HG02970 (cell line): ENCODE measurements around the gene NFATC3.

Experiments
- ATAC-seq: cut with Tn5 transposase; IDR thresholded peaks from one replicate; pipeline ENCODE4 v1.9.1; 2021; ENCODE audit warnings: mild to moderate bottlenecking, moderate library complexity, moderate number of reproducible peaks; ENCODE audit not compliant: unreplicated experiment, low FRiP score

NFATC3 gene

GRCh38 chr16:68179196-68179795 lies 94.1 kb downstream of the NFATC3 start:
- no peak for ATAC-seq

DNA sequence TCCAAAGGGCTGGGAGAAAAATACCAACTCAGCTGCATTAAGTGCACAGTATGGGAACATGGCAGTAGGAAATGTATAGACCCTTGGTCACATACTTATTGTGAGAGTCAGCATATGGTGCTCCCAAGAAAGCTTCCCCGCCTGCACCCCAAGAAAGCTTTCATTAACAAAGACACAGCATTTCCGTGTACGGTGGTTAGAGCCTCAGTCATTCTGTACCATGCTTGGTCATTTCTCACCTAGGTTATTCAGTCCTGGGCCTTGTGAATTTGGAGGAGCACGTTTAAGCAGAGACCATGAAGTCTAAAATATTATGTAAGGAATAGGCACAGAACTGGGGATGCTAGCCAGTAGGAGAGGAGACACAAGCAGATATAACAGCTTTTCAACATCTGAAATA lies 94.7 kb downstream of the NFATC3 start:
- ATAC-seq = no peak

GRCh38 chr16:68183046-68183445 lies 97.9 kb downstream of the NFATC3 start:
- no peak for ATAC-seq

DNA sequence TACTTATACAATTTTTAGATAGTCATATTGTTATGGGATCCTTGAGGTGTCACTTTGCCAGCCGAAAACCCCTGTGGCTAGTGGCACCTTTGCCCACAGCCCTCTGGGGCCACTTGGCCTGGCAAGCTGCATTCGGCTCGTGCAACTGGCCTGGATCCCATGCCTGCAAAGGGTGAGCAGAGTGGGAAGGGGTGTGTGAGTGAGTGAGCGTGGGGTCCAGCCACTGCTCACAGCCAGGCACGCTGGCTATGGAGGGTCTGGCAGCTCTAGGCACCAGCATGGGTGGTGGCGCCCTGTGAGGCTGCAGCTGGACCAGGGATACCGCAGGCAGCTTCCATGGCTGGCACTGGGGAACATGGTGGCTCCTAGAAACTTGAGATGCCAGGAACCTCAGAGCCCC lies 101.7 kb downstream of the NFATC3 start:
- ATAC-seq = no peak

DNA sequence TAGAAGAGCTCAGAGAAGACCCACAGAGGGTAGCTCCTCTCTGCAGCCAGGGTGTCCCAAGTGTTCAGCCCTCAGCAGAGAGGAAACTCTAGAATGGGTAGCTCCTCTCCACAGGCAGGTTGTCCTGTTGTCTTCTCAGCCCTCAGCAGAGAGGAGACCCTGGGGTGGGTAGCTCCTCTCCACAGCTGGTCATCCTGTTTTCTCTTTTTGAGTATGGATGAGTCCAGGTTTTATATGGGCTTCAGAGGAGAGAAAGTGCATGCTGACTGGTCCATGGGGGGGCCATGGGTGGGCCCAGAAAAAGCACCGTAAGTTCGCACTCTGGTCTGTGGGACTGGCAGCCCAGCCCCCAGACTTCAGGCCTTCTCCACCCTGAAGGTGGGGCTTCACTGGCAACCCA lies 102.3 kb downstream of the NFATC3 start:
- ATAC-seq = no peak

- ATAC-seq = no peak
Observed at GRCh38 chr16:68188170-68188569, 103.0 kb downstream of the NFATC3 start.

DNA sequence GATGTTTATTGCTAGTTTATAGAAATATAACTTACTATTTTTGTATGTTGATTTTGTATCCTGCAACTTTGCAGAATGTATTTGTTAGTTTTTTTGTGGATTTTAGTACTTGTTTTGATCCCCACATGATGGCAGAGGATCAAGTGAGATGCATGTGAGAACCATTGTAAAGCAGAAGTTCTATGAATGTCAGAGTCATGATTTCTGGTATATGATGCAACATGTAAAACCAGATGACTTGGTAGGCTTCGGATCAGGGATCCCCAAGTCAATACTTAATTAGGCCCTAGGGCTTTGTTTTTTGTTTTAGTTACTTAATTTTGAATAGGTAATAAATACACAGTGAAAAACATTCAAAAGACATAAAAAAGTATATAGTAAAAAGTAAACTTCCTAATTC lies 104.9 kb downstream of the NFATC3 start:
- ATAC-seq = no peak

DNA sequence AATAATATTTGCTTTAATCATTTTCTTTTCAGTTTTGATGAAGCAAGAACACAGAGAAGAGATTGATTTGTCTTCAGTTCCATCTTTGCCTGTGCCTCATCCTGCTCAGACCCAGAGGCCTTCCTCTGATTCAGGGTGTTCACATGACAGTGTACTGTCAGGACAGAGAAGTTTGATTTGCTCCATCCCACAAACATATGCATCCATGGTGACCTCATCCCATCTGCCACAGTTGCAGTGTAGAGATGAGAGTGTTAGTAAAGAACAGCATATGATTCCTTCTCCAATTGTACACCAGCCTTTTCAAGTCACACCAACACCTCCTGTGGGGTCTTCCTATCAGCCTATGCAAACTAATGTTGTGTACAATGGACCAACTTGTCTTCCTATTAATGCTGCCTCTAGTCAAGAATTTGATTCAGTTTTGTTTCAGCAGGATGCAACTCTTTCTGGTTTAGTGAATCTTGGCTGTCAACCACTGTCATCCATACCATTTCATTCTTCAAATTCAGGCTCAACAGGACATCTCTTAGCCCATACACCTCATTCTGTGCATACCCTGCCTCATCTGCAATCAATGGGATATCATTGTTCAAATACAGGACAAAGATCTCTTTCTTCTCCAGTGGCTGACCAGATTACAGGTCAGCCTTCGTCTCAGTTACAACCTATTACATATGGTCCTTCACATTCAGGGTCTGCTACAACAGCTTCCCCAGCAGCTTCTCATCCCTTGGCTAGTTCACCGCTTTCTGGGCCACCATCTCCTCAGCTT lies 105.8 kb downstream of the NFATC3 start:
- no peak for ATAC-seq

DNA sequence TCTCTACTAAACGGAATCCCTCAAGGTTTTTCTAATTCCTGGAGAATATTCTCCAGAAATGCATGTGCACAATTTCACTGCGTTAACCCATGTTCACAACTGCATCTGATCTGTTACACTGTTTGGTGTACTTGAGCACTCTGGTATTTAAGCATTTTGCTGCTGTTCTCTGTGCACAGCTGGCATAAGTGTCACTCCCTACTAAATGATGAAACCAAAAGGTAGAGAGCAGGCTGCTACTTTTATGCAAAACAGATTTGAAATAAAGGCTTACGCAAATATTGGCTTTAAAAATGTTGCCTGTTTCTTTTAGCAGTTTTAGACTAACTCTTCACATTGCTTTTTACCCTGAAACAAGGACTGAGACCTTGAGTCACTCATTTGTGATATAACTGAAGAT lies 109.1 kb downstream of the NFATC3 start:
- no peak for ATAC-seq

DNA sequence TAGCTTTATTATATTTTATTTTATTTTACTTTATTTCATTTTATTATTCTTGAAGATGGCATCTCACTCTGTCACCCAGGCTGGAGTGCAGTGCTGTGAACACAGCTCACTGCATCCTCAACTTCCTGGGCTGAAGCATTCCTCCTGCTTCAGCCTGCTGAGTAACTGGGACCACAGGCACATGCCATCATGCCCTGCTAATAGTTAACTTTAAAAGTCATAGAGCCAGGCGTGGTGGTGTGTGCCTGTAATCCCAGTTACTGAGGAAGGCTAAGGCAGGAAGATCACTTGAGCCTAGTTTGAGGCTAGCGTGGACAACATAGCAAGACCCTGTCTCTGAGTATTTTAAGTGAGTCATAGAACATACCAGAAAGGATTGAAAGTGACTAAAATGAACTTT lies 112.1 kb downstream of the NFATC3 start:
- ATAC-seq = no peak

GRCh38 chr16:68200088-68200783 lies 115.1 kb downstream of the NFATC3 start:
- ATAC-seq = no peak

GRCh38 chr16:68202091-68202519 lies 116.9 kb downstream of the NFATC3 start:
- no peak for ATAC-seq

DNA sequence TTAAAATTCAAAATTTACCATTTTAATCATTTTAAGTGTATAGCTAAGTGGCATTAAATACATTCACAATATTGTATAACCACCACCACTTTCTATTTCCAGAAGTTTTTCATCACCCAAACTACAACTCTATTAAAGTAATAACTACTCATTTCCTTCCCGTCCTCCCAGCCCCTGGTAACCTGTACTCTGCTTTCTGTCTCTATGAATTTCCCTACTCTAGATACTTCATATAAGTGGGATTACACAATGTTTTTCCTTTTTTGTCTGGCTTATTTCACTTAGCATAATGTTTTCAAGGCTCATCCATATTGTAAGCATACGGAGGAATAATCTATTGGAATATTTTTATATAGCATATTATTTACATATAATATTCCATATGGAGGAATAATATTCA lies 121.1 kb downstream of the NFATC3 start:
- no peak for ATAC-seq

DNA sequence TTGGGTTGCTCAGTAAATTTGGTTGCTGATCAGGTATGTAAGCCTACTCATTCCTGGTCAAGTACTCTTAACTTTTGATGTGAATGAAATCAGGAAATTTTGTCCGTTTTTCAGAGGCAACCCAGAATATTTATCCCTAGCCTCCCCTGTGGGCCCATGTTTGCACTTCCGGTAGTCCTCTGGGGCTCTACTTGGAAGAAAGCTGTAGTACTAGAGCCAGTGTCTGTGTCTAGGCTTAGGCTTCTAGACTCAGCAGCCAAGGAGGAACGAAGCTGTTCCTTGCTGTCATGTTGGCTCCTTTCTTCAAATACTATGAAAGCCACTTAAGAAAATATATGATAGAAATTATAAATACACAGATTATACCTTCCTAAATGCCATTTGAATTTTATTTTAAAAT lies 129.6 kb downstream of the NFATC3 start:
- ATAC-seq = no peak

DNA sequence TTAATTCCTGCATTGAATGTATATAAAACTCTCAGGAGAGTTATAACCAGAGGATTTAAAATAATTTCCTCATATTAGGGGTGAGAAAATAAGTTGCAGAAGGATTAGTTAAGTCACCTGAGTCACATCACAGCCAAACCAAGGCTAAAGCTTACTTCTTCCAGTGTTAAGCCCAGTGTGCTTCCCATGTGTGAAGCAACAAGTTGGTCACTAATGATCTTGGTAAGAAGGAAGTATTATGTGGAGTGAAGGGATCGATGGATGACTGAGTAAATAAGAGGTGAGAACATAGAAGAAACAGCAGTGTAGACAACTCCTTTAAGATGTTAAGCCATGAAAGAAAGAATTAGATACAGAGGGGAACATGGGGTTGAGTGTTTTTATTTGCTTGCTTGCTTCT lies 130.1 kb downstream of the NFATC3 start:
- ATAC-seq = no peak

- no peak for ATAC-seq
Observed at GRCh38 chr16:68216240-68216639, 131.1 kb downstream of the NFATC3 start.

- no peak for ATAC-seq
Observed at GRCh38 chr16:68217506-68217905, 132.3 kb downstream of the NFATC3 start.

- ATAC-seq = no peak
Observed at GRCh38 chr16:68219725-68220351, 134.7 kb downstream of the NFATC3 start.

- ATAC-seq = no peak
Observed at GRCh38 chr16:68223072-68223471, 137.9 kb downstream of the NFATC3 start.

- no peak for ATAC-seq
Observed at GRCh38 chr16:68226116-68226515, 140.9 kb downstream of the NFATC3 start.

GRCh38 chr16:68227183-68227793 lies 142.1 kb downstream of the NFATC3 start:
- no peak for ATAC-seq
